SH-SY5Y (cell line): Measurements from ENCODE around the gene ZSCAN5B.

ENCODE experiments used
- GATA2 ChIP-seq: IDR thresholded peaks from 2 replicates; pipeline ENCODE4 v1.6.1; 2011; ENCODE audit warnings: mild to moderate bottlenecking, low read depth, low read length
- GATA3 ChIP-seq: IDR thresholded peaks from 2 replicates; pipeline ENCODE4 v1.6.1; 2011; ENCODE audit warnings: low read depth, mild to moderate bottlenecking, low read length, moderate library complexity

GRCh38 chr19:56153507-56153906 is 44.1 kb downstream of the ZSCAN5B start:
- TF ChIP-seq GATA2, result no peak
- TF ChIP-seq GATA3, result no peak
